22Rv1 (cell line): Measurements from ENCODE around the gene ARHGEF10L.

ENCODE experiments used
- ZFX ChIP-seq: fragments of 450-650 bp; IDR thresholded peaks from 2 replicates; pipeline ENCODE4 v1.6.1; 2017; ENCODE audit warnings: antibody characterized with exemption, borderline replicate concordance
- TF ChIP-seq, protein P1 (sequence below): fragments of 450-650 bp; IDR thresholded peaks from 2 replicates; pipeline ENCODE4 v1.5.1; 2017; ENCODE audit warnings: mild to moderate bottlenecking

DNA sequence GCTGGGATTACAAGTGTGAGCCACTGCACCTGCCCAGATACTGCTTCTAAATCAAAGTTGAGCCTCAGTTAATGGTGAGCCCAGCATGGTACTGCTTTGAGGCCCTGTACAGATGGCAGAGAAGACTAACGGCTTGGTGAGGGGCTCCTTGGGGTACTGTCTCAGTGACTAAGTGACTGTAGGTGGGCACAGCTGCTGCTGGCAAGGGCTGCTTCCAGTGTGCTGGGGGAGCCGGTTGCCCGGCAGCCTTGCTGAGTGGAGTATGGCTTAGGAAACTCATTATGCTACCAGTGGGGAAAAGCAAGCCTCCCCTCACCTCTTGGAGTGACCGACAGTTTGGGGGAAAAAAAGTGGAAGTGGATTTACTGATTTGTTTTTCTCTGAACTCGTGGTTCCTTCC is 23.6 kb upstream of the ARHGEF10L start:
- TF ChIP-seq, protein P1, sequence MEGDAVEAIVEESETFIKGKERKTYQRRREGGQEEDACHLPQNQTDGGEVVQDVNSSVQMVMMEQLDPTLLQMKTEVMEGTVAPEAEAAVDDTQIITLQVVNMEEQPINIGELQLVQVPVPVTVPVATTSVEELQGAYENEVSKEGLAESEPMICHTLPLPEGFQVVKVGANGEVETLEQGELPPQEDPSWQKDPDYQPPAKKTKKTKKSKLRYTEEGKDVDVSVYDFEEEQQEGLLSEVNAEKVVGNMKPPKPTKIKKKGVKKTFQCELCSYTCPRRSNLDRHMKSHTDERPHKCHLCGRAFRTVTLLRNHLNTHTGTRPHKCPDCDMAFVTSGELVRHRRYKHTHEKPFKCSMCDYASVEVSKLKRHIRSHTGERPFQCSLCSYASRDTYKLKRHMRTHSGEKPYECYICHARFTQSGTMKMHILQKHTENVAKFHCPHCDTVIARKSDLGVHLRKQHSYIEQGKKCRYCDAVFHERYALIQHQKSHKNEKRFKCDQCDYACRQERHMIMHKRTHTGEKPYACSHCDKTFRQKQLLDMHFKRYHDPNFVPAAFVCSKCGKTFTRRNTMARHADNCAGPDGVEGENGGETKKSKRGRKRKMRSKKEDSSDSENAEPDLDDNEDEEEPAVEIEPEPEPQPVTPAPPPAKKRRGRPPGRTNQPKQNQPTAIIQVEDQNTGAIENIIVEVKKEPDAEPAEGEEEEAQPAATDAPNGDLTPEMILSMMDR: no peak
- TF ChIP-seq ZFX: no peak
